ENCODE measurements around the gene MACROD2. TPM values are rescaled to one million over a fixed set of nuclear protein-coding genes. Genes with fewer than 3 reads are reported as not detected.

The MACROD2 gene
- total RNA-seq, 1 experiment from 2014 or later = 1.6 TPM

GRCh38 chr20:14785065-14785743 is 789.9 kb downstream of the MACROD2 start:
- H3K9ac ChIP-seq (ENCODE audit: extremely low read depth, insufficient read length, low read length) = no peak overlapping the region
- no peak overlapping the region for H2BK12ac ChIP-seq (ENCODE audit: insufficient read length, low read depth, low read length)
- no peak for DNase-seq
- no peaks in the 10 kb centered on the region for H3K79me1 ChIP-seq (ENCODE audit: insufficient read depth, low read depth, low read length, poor library complexity, severe bottlenecking)
- H3K27me3 Mint-ChIP-seq (ENCODE audit: low read depth) = no peaks in the 10 kb centered on the region
- no peak overlapping the region for H2BK5ac ChIP-seq (ENCODE audit: insufficient read length, low read length)
- no peak overlapping the region for H2BK20ac ChIP-seq (ENCODE audit: low read depth, low read length, poor library complexity, severe bottlenecking)
- H4K5ac ChIP-seq (ENCODE audit: insufficient read length, low read depth, low read length) = no peak overlapping the region
- H4K91ac ChIP-seq (ENCODE audit: insufficient read length, low read depth, low read length) = no peak overlapping the region
- H3K4me3 Mint-ChIP-seq = no peak overlapping the region
- H3K4ac ChIP-seq (ENCODE audit: low read depth, low read length) = no peak overlapping the region
- H3K9me3 ChIP-seq (ENCODE audit: control insufficient read depth, low read depth, low read length) = no peaks in the 10 kb centered on the region
- WGBS (ENCODE audit: extremely low coverage, insufficient read length, low lambda C conversion rate) = no CpG with 5 or more reads among the region's 3 CpGs
- no peak overlapping the region for H3K23ac ChIP-seq (ENCODE audit: insufficient read length, low read depth, low read length)
- H3K4me2 ChIP-seq (ENCODE audit: insufficient read depth, insufficient read length, low read length) = no peak overlapping the region
- H2BK15ac ChIP-seq (ENCODE audit: low read depth, low read length) = no peak overlapping the region
- H3K56ac ChIP-seq (ENCODE audit: insufficient read length, low read depth, low read length) = no peak overlapping the region
- no peak overlapping the region for H3K14ac ChIP-seq (ENCODE audit: insufficient read depth, low read length)
- peaks cover 13% of the 10 kb centered on the region in 2 experiments for H3K4me1 Mint-ChIP-seq
- no peak for TF ChIP-seq CTCF (conservative IDR thresholded peaks at IDR 0.05)
- H3K18ac ChIP-seq (ENCODE audit: insufficient read length, low read depth, low read length) = no peak overlapping the region
- 0 out of 5 replicates have a peak, but pooled peaks cover 0 to 3% of the 10 kb centered on the region in 2 experiments for H3K9me3 Mint-ChIP-seq
- H3K27me3 ChIP-seq (ENCODE audit: insufficient read depth, low read length) = no peaks in the 10 kb centered on the region
- no peak overlapping the region for H2BK120ac ChIP-seq (ENCODE audit: low read depth, low read length, poor library complexity, severe bottlenecking)
- H4K20me1 ChIP-seq (ENCODE audit: control insufficient read depth, insufficient read depth, insufficient read length) = no peaks in the 10 kb centered on the region
- H2AK5ac ChIP-seq (ENCODE audit: insufficient read length, low read length) = no peak overlapping the region
- no peak overlapping the region for H4K8ac ChIP-seq (replicated peaks; ENCODE audit: insufficient read length, low read depth, low read length)
- no peak overlapping the region for H3T11ph ChIP-seq (ENCODE audit: low read length)
- no peaks in the 10 kb centered on the region for H3K79me2 ChIP-seq (ENCODE audit: insufficient read depth, low read length)
- 0 out of 2 replicates have a peak, but pooled peaks cover 2% of the 10 kb centered on the region for H3K4me1 ChIP-seq (ENCODE audit: insufficient read depth, low read length)
- H3K36me3 Mint-ChIP-seq (ENCODE audit: insufficient read depth in 1 of 3, low read depth in 3 of 3) = no peaks in the 10 kb centered on the region
- H2AFZ ChIP-seq (ENCODE audit: low read length) = no peak overlapping the region
- H3K27ac Mint-ChIP-seq = no peak overlapping the region
- no peak overlapping the region for H3K27ac ChIP-seq (ENCODE audit: insufficient read length, low read depth, low read length)
- no peaks in the 10 kb centered on the region for H3K23me2 ChIP-seq (ENCODE audit: insufficient read length, low read depth, low read length, poor library complexity, severe bottlenecking)

Data from H9 (cell line).